Caco-2 (cell line): ENCODE results near the gene JPT2. TPM values are rescaled to one million over a fixed set of nuclear protein-coding genes. Genes with fewer than 3 reads are reported as not detected.

Experiments used
- BruUV-seq: library from RNA; stranded (reverse); fragments of 400-500 nt; replicated peaks from 2 replicates; lab custom pipeline; 2021; lab: Mats Ljungman, UMichigan
- CTCF ChIA-PET: fragments of 300-600 bp; sonication (Branson Sonifier 250); formaldehyde crosslinking; loops from one replicate; lab custom pipeline; 2022; ENCODE audit warnings: antibody characterized with exemption; lab: Charles Lee
- POLR2A ChIA-PET: fragments of 300-600 bp; sonication (Branson Sonifier 250); formaldehyde crosslinking; loops from one replicate; lab custom pipeline; 2022; ENCODE audit warnings: antibody characterized with exemption; lab: Charles Lee
- DNase-seq, 2 experiments: peaks; one replicate each; pipeline versions ENCODE4 v3.0.0 to v3.0.0-alpha.2; 2020 to 2022
- H3K27me3 ChIP-seq: replicated peaks from 2 replicates; pipeline ENCODE4 v1.6.0; 2011; ENCODE audit warnings: low read length; ENCODE audit not compliant: control insufficient read depth, insufficient read depth
- H3K36me3 ChIP-seq: 2 replicates; pipeline ENCODE4 v1.5.1; 2011; ENCODE audit warnings: low read length; ENCODE audit not compliant: control insufficient read depth, insufficient read depth
- H3K4me1 ChIP-seq: fragments of 250-450 bp; sonication (Bioruptor Pico); 2 replicates; pipeline ENCODE4 v1.5.1; 2020; ENCODE audit warnings: mild to moderate bottlenecking
- H3K4me3 ChIP-seq: 2 replicates; pipeline ENCODE4 v1.5.1; 2011; ENCODE audit warnings: low read depth, mild to moderate bottlenecking, control low read depth, low read length
- H3K9me3 ChIP-seq: fragments of 250-450 bp; sonication (Bioruptor Pico); 2 replicates; pipeline ENCODE4 v1.5.1; 2020; ENCODE audit warnings: mild to moderate bottlenecking, moderate library complexity
- H3K27ac Mint-ChIP-seq: one replicate; pipeline ENCODE4 v1.8.0; 2022; ENCODE audit warnings: mixed read lengths; ENCODE audit not compliant: unreplicated experiment
- H3K27me3 Mint-ChIP-seq: one replicate; pipeline ENCODE4 v1.8.0; 2022; ENCODE audit warnings: mixed read lengths; ENCODE audit not compliant: insufficient read depth, unreplicated experiment
- H3K36me3 Mint-ChIP-seq: one replicate; pipeline ENCODE4 v1.8.0; 2022; ENCODE audit warnings: mild to moderate bottlenecking, mixed read lengths; ENCODE audit not compliant: insufficient read depth, unreplicated experiment
- H3K4me1 Mint-ChIP-seq: one replicate; pipeline ENCODE4 v1.8.0; 2022; ENCODE audit warnings: low read depth, mixed read lengths; ENCODE audit not compliant: unreplicated experiment
- H3K4me3 Mint-ChIP-seq: one replicate; pipeline ENCODE4 v1.8.0; 2022; ENCODE audit warnings: mild to moderate bottlenecking, moderate library complexity, mixed read lengths; ENCODE audit not compliant: unreplicated experiment
- H3K9me3 Mint-ChIP-seq: one replicate; pipeline ENCODE4 v1.8.0; 2022; ENCODE audit warnings: mixed read lengths; ENCODE audit not compliant: unreplicated experiment
- CTCF ChIP-seq, 2 experiments: fragments of 200-600 bp in 1 of 2; IDR thresholded peaks; 1 replicate in 1 of 2; 2 replicates in 1 of 2; pipeline versions ENCODE4 v1.5.1 to v1.8.0; 2011 to 2022; ENCODE audit warnings: antibody characterized with exemption in 1 of 2, control low read depth in 1 of 2, inconsistent platforms in 1 of 2, low read depth in 1 of 2, low read length in 1 of 2, mild to moderate bottlenecking in 1 of 2, moderate library complexity in 1 of 2; ENCODE audit not compliant: insufficient read depth in 1 of 2, severe bottlenecking in 1 of 2, unreplicated experiment in 1 of 2
- intact Hi-C: fragments of 100-400 bp; cut with micrococcal nuclease; formaldehyde crosslinking; loops from one replicate; pipeline ENCODE4 v1.10.0; 2022; ENCODE audit not compliant: unreplicated experiment
- total RNA-seq: library from RNA; stranded (reverse); gene quantifications from 2 replicates; pipeline ENCODE4 v1.2.3, GENCODE V29; 2022

Gene JPT2
- total RNA-seq, 1 experiment from 2014 or later = 178 TPM

GRCh38 chr16:1708083-1708767 is 30.1 kb downstream of the JPT2 start:
- TF ChIP-seq CTCF (IDR thresholded peaks at IDR 0.05; ENCODE audit: insufficient read depth in 1 of 2, low read depth in 1 of 2, low read length in 1 of 2, severe bottlenecking in 1 of 2, unreplicated experiment in 1 of 2) = no peak
- no peaks in the 10 kb centered on the region for H3K36me3 ChIP-seq
- peak overlapping the region; percentile 89 for H3K4me3 Mint-ChIP-seq
- H3K9me3 Mint-ChIP-seq = no peaks in the 10 kb centered on the region
- H3K4me1 Mint-ChIP-seq = peaks cover 8% of the 10 kb centered on the region
- intact Hi-C loops = loop anchor here (5.0 kb wide), 1 partner anchor 96 kb away; the partner anchor contains the start of genes CRAMP1 and IFT140
- no peak for DNase-seq
- no peaks in the 10 kb centered on the region for H3K27me3 Mint-ChIP-seq
- H3K27me3 ChIP-seq = no peaks in the 10 kb centered on the region
- no peak overlapping the region for H3K4me3 ChIP-seq
- POLR2A ChIA-PET = interaction anchor here (0.6 to 0.9 kb wide), 2 partner anchors 30 to 141 kb away, joined by 3 to 5 read pairs; partner anchors contain the start of gene JPT2
- no peaks in the 10 kb centered on the region; the same call in 1 of the 2 replicates for H3K4me1 ChIP-seq
- H3K9me3 ChIP-seq = no peaks in the 10 kb centered on the region
- CTCF ChIA-PET = no interaction called here
- peaks cover 39% of the 10 kb centered on the region for H3K36me3 Mint-ChIP-seq
- H3K27ac Mint-ChIP-seq = no peak overlapping the region
- BruUV-seq = no TSS peak

- Histone ChIP-seq H3K27me3 (no peaks in the 10 kb centered on the region), H3K4me1 (no peaks in the 10 kb centered on the region; the same call in 1 of the 2 replicates), H3K4me3 (no peak overlapping the region), H3K9me3 (no peaks in the 10 kb centered on the region), H3K36me3 (no peaks in the 10 kb centered on the region)
- H3K27ac Mint-ChIP-seq = no peak overlapping the region
- H3K4me3 Mint-ChIP-seq = no peak overlapping the region
- no peaks in the 10 kb centered on the region for H3K27me3 Mint-ChIP-seq
- H3K36me3 Mint-ChIP-seq = peaks cover 34% of the 10 kb centered on the region
- CTCF ChIA-PET = no interaction called here
- no peak for DNase-seq
- intact Hi-C loops = loop anchor here (5.0 kb wide), 1 partner anchor 96 kb away; the partner anchor contains the start of genes CRAMP1 and IFT140
- H3K9me3 Mint-ChIP-seq = no peaks in the 10 kb centered on the region
- peaks cover 6% of the 10 kb centered on the region for H3K4me1 Mint-ChIP-seq
- POLR2A ChIA-PET = interaction anchor here (0.6 to 0.9 kb wide), 2 partner anchors 31 to 140 kb away, joined by 3 to 5 read pairs; partner anchors contain the start of gene JPT2
- BruUV-seq = no TSS peak
- no peak for TF ChIP-seq CTCF (IDR thresholded peaks at IDR 0.05; ENCODE audit: insufficient read depth in 1 of 2, low read depth in 1 of 2, low read length in 1 of 2, severe bottlenecking in 1 of 2, unreplicated experiment in 1 of 2)
Observed at GRCh38 chr16:1708768-1709180, 30.7 kb downstream of the JPT2 start.

GRCh38 chr16:1709356-1709755 is 31.3 kb downstream of the JPT2 start:
- no TSS peak for BruUV-seq
- Mint-ChIP-seq H3K27ac (no peak overlapping the region), H3K4me1 (peaks cover under 1% of the 10 kb centered on the region), H3K27me3 (no peaks in the 10 kb centered on the region), H3K4me3 (no peak overlapping the region), H3K9me3 (no peaks in the 10 kb centered on the region), H3K36me3 (peaks cover 28% of the 10 kb centered on the region)
- DNase-seq = no peak
- H3K36me3 ChIP-seq = no peaks in the 10 kb centered on the region
- intact Hi-C loops = loop anchor here (5.0 kb wide), 1 partner anchor 97 kb away; the partner anchor contains the start of genes CRAMP1 and IFT140
- CTCF ChIA-PET = no interaction called here
- H3K4me3 ChIP-seq = no peak overlapping the region
- no peaks in the 10 kb centered on the region for H3K9me3 ChIP-seq
- no peak for TF ChIP-seq CTCF (IDR thresholded peaks at IDR 0.05; ENCODE audit: insufficient read depth in 1 of 2, low read depth in 1 of 2, low read length in 1 of 2, severe bottlenecking in 1 of 2, unreplicated experiment in 1 of 2)
- POLR2A ChIA-PET = no interaction called here
- no peaks in the 10 kb centered on the region; the same call in 1 of the 2 replicates for H3K4me1 ChIP-seq
- no peaks in the 10 kb centered on the region for H3K27me3 ChIP-seq
